ENCODE data around the gene SPATA6L. TPM values are rescaled to one million over a fixed set of nuclear protein-coding genes. Genes with fewer than 3 reads are reported as not detected.
A peak's percentile ranks its signal among the peaks of the same experiment; 100 is the strongest.
"Not testable (repeated sequence)": the region's sequence is repeated elsewhere in the genome, so short reads cannot be mapped to it uniquely, and the experiment has no call there.

Gene SPATA6L
- total and polyA plus RNA-seq, 8 donors: 4.2 to 12.5 (median 7.8) TPM

DNA sequence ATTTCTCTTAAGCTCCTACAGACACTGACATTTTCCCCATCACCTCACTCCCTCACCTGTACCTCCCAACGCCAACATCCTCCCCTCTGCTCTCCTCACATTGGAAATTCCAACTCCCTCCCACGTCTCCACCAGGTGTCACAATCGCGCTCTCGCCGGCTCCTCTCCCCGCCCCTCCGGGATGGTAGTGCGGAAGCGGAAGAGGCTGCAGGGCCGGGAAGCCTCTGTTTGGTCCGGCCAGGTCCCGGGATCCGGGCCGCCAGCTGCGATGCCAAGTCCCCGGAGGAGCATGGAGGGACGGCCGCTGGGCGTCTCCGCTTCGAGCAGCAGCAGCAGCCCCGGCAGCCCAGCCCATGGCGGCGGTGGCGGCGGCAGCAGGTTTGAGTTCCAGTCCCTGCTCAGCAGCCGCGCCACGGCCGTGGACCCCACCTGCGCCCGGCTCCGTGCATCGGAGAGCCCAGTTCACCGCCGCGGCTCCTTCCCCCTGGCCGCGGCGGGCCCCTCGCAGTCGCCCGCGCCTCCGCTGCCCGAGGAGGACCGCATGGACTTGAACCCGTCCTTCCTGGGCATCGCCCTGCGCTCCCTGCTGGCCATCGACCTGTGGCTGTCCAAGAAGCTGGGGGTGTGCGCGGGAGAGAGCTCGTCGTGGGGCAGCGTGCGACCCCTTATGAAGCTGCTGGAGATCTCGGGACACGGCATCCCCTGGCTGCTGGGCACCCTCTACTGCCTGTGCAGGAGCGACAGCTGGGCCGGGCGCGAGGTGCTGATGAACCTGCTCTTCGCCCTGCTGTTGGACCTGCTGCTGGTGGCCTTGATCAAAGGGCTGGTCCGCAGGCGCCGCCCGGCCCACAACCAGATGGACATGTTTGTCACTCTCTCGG, 3.9 kb downstream of the SPATA6L start, which contains the start of gene PLPP6:
Gene PLPP6, plus strand, starts transcription at position 187 of the 881 bp plus-strand sequence. Its CDS starts 82 bp downstream, at position 269.
- DNase-seq: peak; percentile 91 to 96 (median 93)
- FAIRE-seq: no peak
- Histone ChIP-seq H3K9me3 (no peaks in the 10 kb centered on the region), H3K4me1 (peaks cover 7 to 43% (median 28%) of the 10 kb centered on the region in 3 donors), H3K4me3 (peak within 1 kb of the TSS; percentile 86 to 95 (median 88)), H3K27ac (peak within 1 kb of the TSS; percentile 94 to 97 (median 96)), H3K36me3 (no peaks in the 10 kb centered on the region), H3K27me3 (no peaks in the 10 kb centered on the region)
- TF ChIP-seq, protein P1, sequence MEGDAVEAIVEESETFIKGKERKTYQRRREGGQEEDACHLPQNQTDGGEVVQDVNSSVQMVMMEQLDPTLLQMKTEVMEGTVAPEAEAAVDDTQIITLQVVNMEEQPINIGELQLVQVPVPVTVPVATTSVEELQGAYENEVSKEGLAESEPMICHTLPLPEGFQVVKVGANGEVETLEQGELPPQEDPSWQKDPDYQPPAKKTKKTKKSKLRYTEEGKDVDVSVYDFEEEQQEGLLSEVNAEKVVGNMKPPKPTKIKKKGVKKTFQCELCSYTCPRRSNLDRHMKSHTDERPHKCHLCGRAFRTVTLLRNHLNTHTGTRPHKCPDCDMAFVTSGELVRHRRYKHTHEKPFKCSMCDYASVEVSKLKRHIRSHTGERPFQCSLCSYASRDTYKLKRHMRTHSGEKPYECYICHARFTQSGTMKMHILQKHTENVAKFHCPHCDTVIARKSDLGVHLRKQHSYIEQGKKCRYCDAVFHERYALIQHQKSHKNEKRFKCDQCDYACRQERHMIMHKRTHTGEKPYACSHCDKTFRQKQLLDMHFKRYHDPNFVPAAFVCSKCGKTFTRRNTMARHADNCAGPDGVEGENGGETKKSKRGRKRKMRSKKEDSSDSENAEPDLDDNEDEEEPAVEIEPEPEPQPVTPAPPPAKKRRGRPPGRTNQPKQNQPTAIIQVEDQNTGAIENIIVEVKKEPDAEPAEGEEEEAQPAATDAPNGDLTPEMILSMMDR (IDR thresholded peaks at IDR 0.05): peak; percentile 14 to 34 (median 26)
- 0 to 1% methylated on average over 62 to 70 of the region's 70 CpGs for WGBS, 2 donors
- peak; percentile 82 to 90 (median 86) for ATAC-seq
- intact Hi-C loops (cut with DNase I): no loop called here

- DNase-seq: no peak
- H3K27me3 ChIP-seq: no peaks in the 10 kb centered on the region
- TF ChIP-seq, protein P1 (IDR thresholded peaks at IDR 0.05): no peak
- H3K4me1 ChIP-seq: peaks cover 7 to 44% (median 22%) of the 10 kb centered on the region in 3 donors
- ATAC-seq: no peak
- peak overlapping the region in 3 of 4 donors; percentile 86 to 95 (median 90) for H3K4me3 ChIP-seq
- peak overlapping the region; percentile 94 to 97 (median 96) for H3K27ac ChIP-seq
- intact Hi-C loops (cut with DNase I): no loop called here
- H3K36me3 ChIP-seq: no peaks in the 10 kb centered on the region
- WGBS, 2 donors: 11 to 12% methylated on average over 5 of the region's 5 CpGs
- no peaks in the 10 kb centered on the region for H3K9me3 ChIP-seq
- no peak for FAIRE-seq
Observed at GRCh38 chr9:4661611-4662010, 4.7 kb downstream of the SPATA6L start.

- intact Hi-C loops (cut with DNase I): no loop called here
Observed at GRCh38 chr9:4661165-4661564, 5.1 kb downstream of the SPATA6L start.

GRCh38 chr9:4660665-4661064, 5.6 kb downstream of the SPATA6L start:
- peaks cover 7 to 43% (median 21%) of the 10 kb centered on the region in 3 donors for H3K4me1 ChIP-seq
- DNase-seq; H3K4me3 ChIP-seq; H3K9me3 ChIP-seq; intact Hi-C loops (cut with DNase I); H3K36me3 ChIP-seq; FAIRE-seq; H3K27me3 ChIP-seq; ATAC-seq: not testable (repeated sequence)
- peak overlapping the region in 1 of 4 donors; percentile 97 for H3K27ac ChIP-seq
- 79 to 86% methylated on average over 4 of the region's 5 CpGs for WGBS, 2 donors

More at GRCh38 chr9:4661165-4661564, 5.1 kb downstream of the SPATA6L start:
- Histone ChIP-seq H3K4me3 (no peak overlapping the region), H3K27me3 (no peaks in the 10 kb centered on the region), H3K36me3 (no peaks in the 10 kb centered on the region), H3K9me3 (no peaks in the 10 kb centered on the region), H3K27ac (peak overlapping the region in 2 of 4 donors; percentile 97), H3K4me1 (peaks cover 7 to 43% (median 21%) of the 10 kb centered on the region in 3 donors)
- WGBS, 2 donors: 88 to 94% methylated on average over 1 of the region's 1 CpG
- no peak for ATAC-seq
- no peak for FAIRE-seq
- DNase-seq: no peak
- TF ChIP-seq, protein P1 (IDR thresholded peaks at IDR 0.05): no peak

DNA sequence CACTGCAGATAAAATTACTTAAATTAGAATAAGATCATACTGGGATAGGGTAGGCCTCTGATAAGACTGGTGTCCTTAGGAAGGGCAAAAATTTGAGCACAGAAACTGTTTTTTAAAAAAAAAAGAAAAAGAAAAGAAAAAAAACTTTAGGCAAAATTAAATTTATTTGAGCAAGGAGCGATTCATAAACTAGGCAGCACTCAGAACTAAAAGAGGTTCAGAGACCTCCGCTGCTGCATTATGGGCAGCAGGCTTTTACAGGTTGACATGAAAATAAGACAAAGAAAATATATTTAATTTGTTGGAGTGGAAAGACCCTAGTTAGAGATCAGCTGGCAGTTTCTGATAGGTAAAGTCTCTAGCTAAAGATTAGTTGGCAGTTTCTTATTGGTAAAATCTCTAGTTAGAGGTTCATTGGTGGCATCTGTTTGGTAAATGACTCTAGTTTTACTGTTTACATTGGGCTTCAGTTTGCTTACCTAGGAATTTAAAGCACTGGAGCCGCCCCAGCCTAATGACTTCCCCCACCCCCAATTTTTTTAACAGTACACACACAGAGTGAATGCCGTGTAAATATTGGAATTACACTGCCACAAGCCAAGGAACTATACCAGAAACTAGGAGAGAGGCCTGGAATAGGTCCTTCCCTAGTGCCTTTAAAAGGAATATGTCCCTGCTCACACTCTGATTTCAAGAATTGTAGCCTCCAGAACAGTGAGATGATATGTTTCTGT, 8.7 kb downstream of the SPATA6L start:
- intact Hi-C loops (cut with DNase I): no loop called here
- H3K4me3 ChIP-seq: no peak overlapping the region
- no peak for FAIRE-seq
- TF ChIP-seq, protein P1 (IDR thresholded peaks at IDR 0.05): no peak
- no peaks in the 10 kb centered on the region for H3K9me3 ChIP-seq
- DNase-seq: no peak
- H3K36me3 ChIP-seq: peaks cover 0 to 8% (median 0%) of the 10 kb centered on the region in 3 donors
- no peaks in the 10 kb centered on the region for H3K27me3 ChIP-seq
- H3K4me1 ChIP-seq: peaks cover 7 to 26% (median 10%) of the 10 kb centered on the region in 3 donors
- 57 to 65% methylated on average over 4 of the region's 4 CpGs for WGBS, 2 donors
- peak in 3 of 4 donors; percentile 46 to 50 (median 49) for ATAC-seq
- peak overlapping the region in 2 of 4 donors; percentile 56 to 63 for H3K27ac ChIP-seq
